Umbilical cord (tissue), 2 donors: ENCODE data around the gene SEZ6. TPM values are rescaled to one million over a fixed set of nuclear protein-coding genes. Genes with fewer than 3 reads are reported as not detected.

Source experiments
- DNase-seq: peaks from one replicate; pipeline ENCODE4 v3.0.0-alpha.2; 2015; ENCODE audit warnings: low spot score
- total RNA-seq: library from RNA; depleted of rRNA; stranded (reverse); fragments of >200 nt; gene quantifications from one replicate; pipeline ENCODE4 v1.2.3, GENCODE V29; 2014; ENCODE audit warnings: low replicate concordance; ENCODE audit not compliant: insufficient read depth

SEZ6 gene
- total RNA-seq, 1 donor from 2014 or later = 1.7 TPM

DNA sequence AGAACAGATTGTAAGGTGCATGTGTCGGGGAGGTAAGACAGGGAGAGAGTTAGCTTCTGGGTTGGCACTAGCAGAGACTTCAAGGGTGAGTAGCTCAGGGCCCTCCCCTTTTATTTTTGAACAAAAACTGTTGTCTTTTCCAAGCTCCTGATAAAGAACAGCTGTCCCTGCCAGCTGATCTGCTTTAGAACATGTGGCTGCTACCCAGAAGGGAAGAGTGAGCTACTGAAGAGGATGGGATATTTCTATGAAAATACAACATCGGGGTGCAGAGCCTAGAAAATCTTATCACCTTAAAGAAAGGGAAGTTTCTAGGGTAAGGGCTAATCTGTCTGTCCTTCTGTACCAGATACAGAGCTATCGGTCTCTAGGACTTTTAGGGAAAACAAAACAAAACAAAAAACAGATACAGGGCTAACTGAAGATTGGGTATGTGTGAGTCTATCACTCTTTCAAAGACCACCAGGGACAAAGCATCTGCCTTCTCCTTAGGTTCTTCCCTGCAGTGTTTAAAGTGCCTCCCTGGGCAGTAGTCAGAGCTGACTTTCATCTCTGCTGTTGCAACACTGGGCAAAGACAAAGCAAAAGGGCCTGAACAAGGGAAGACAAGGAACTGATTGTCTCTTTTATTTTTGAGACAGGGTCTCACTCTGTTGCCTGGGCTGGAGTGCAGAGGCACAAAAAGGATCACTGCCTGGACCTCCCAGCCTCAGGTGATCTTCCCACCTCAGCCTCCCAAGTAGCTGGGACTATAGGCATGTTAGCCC, 97.9 kb downstream of the SEZ6 start:
- peak; percentile 37 for DNase-seq

DNA sequence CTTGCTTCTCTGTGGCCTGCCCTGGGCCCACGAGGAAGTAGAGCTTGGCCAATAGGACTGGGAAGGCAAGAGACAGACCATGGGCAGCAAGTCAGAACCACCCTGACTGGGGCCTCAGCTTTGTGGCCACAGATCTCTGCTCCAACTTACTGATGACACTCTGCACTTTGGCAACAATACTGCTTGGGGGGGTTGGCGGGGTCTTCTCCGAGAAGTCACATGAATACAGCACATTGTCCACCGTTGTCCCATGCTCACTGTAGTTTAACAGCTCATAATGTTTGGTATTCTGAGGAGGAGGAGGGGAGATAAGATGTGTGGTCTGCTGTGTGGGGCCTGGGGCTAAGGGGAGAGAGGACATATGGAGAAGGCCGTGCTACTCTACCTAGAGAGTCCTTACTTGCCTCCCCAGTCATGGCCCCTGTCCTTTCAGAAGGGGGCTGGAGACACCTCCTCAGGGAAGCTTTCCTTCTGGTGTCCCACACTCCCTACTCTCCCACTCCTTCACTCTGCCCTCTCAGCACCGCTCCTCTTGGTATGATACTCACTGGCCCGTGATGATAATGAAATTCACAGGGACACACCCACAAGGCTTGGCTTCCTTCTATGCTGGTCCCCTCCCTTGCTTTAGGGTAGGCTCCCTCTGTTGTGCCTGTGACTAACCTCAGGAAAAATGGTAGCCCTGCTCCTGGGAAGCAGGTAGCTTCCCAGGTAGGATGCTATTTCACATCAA, 99.0 kb downstream of the SEZ6 start:
- no peak for DNase-seq

DNA sequence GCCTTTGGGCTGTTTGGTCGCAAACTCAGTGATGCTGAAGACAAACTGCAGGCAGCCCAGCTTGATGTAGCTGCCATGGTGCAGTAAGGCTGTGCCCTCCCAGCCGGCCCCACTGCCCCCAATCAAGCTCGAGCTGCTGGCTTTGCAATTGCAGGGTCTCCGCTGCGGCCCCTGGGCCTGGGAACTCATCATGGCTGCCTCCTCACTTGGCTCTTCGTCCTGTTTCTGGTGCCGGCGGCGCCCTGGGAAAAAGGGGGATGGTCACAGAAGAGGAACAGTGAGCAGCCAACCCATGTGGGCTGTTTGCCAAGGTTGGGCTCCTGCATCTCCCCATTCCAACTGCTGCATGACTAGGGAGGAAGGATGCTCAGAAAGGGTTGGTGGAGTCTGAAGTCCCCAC, 99.6 kb downstream of the SEZ6 start:
- DNase-seq = no peak

Other genes with a start within 250 kb of the SEZ6 start
- 0.48 TPM for gene FAM222B, start 163.2 kb downstream of the SEZ6 start, total RNA-seq
- gene ERAL1, start 151.0 kb downstream of the SEZ6 start, total RNA-seq = 8.7 TPM
- 18.8 TPM for gene FLOT2, start 108.3 kb downstream of the SEZ6 start, total RNA-seq
- gene DHRS13, start 103.0 kb downstream of the SEZ6 start, total RNA-seq = 7.9 TPM
- gene PHF12, start 54.5 kb downstream of the SEZ6 start, total RNA-seq = 28.6 TPM
- gene PIPOX, start 37.1 kb upstream of the SEZ6 start, total RNA-seq = 0.48 TPM
- gene MYO18A, start 174.4 kb upstream of the SEZ6 start, total RNA-seq = 41.9 TPM
- not detected for gene CRYBA1, start 240.8 kb upstream of the SEZ6 start, total RNA-seq